Fibroblast of lung (primary cell): Measurements from ENCODE around the gene F3. TPM values are rescaled to one million over a fixed set of nuclear protein-coding genes. Genes with fewer than 3 reads are reported as not detected.

Experiments
- DNase-seq, 2 donors: peaks; one replicate each; pipeline versions ENCODE4 v3.0.0 to v3.0.0-alpha.2; 2010; ENCODE audit warnings: low read depth in 2 of 2
- H2AFZ ChIP-seq: 2 replicates; pipeline ENCODE4 v1.5.1; 2012; ENCODE audit warnings: low read length, control low read depth, inconsistent platforms
- H3K27ac ChIP-seq: 2 replicates; pipeline ENCODE4 v1.5.1; 2011; ENCODE audit warnings: low read length, control low read depth; ENCODE audit not compliant: insufficient read depth
- H3K27me3 ChIP-seq: 2 replicates; pipeline ENCODE4 v1.5.1; 2011; ENCODE audit warnings: mild to moderate bottlenecking, low read length; ENCODE audit not compliant: control insufficient read depth, insufficient read depth
- H3K36me3 ChIP-seq: 2 replicates; pipeline ENCODE4 v1.5.1; 2011; ENCODE audit warnings: low read length; ENCODE audit not compliant: control insufficient read depth, insufficient read depth
- H3K4me1 ChIP-seq: 2 replicates; pipeline ENCODE4 v1.5.1; 2011; ENCODE audit warnings: low read length; ENCODE audit not compliant: control insufficient read depth, insufficient read depth; ENCODE audit errors: extremely low read depth
- H3K4me2 ChIP-seq: 2 replicates; pipeline ENCODE4 v1.5.1; 2011; ENCODE audit warnings: low read length, control low read depth; ENCODE audit not compliant: insufficient read depth; ENCODE audit errors: extremely low read depth
- H3K4me3 ChIP-seq, 4 experiments: fragments of 200-600 bp in 1 of 4; sonication (generic) in 1 of 4; replicated peaks in 1 of 4; 2 replicates each; pipeline ENCODE4 v1.5.1; 2011 to 2016; ENCODE audit warnings: low read length in 4 of 4, low read depth in 3 of 4, mild to moderate bottlenecking in 3 of 4, control low read depth in 2 of 4, inconsistent platforms in 1 of 4, mixed read lengths in 1 of 4; ENCODE audit not compliant: insufficient read depth in 1 of 4; ENCODE audit errors: control extremely low read depth in 1 of 4
- H3K79me2 ChIP-seq: 2 replicates; pipeline ENCODE4 v1.5.1; 2012; ENCODE audit warnings: mild to moderate bottlenecking, low read length, inconsistent platforms; ENCODE audit not compliant: control insufficient read depth, insufficient read depth
- H3K9ac ChIP-seq: 2 replicates; pipeline ENCODE4 v1.5.1; 2011; ENCODE audit warnings: mild to moderate bottlenecking, low read length, control low read depth; ENCODE audit not compliant: insufficient read depth
- H3K9me3 ChIP-seq: 2 replicates; pipeline ENCODE4 v1.5.1; 2012; ENCODE audit warnings: low read depth, low read length; ENCODE audit not compliant: control insufficient read depth, insufficient read depth
- H4K20me1 ChIP-seq: 2 replicates; pipeline ENCODE4 v1.5.1; 2011; ENCODE audit warnings: low read length; ENCODE audit not compliant: control insufficient read depth, insufficient read depth; ENCODE audit errors: extremely low read depth
- EZH2 ChIP-seq: IDR thresholded peaks from 2 replicates; pipeline ENCODE4 v1.5.1; 2012; ENCODE audit warnings: low read length, control low read depth, mild to moderate bottlenecking; ENCODE audit errors: missing control alignments
- polyA plus RNA-seq, 2 donors: library from polyadenylated mRNA; depleted of rRNA in 1 of 2; stranded (reverse) in 1 of 2; unstranded in 1 of 2; fragments of >200 nt; gene quantifications; 2 replicates each; pipeline ENCODE4 v1.2.1, GENCODE V29; 2011 to 2012; ENCODE audit warnings: missing spikeins in 1 of 2
- total RNA-seq: library from RNA; depleted of rRNA; stranded (reverse); fragments of >200 nt; gene quantifications from 2 replicates; pipeline ENCODE4 v1.2.1, GENCODE V29; 2014
- TF ChIP-seq, protein P1 (sequence below), 2 donors: IDR thresholded peaks in 1 of 2; conservative IDR thresholded peaks in 1 of 2; 1 replicate in 1 of 2; 2 replicates in 1 of 2; pipeline ENCODE4 v1.5.1; 2011 to 2012; ENCODE audit warnings: low read length in 2 of 2, control low read depth in 1 of 2, inconsistent platforms in 1 of 2, low read depth in 1 of 2, mild to moderate bottlenecking in 1 of 2

The F3 gene
- total and polyA plus RNA-seq, 2 donors (not counting 1 experiment from before 2014, with no cell fraction given): 234 to 400 TPM

- Histone ChIP-seq H3K27me3 (no peaks in the 10 kb centered on the region), H2AFZ (no peak overlapping the region), H3K9me3 (no peaks in the 10 kb centered on the region), H3K4me2 (no peak overlapping the region), H3K27ac (no peak overlapping the region), H3K4me1 (no peaks in the 10 kb centered on the region), H3K4me3 (no peak overlapping the region), H3K9ac (no peak overlapping the region), H3K79me2 (no peaks in the 10 kb centered on the region), H3K36me3 (no peaks in the 10 kb centered on the region), H4K20me1 (no peaks in the 10 kb centered on the region)
- peak in 1 of 2 donors; percentile 38 for DNase-seq
- no peak for TF ChIP-seq EZH2
- TF ChIP-seq, protein P1, sequence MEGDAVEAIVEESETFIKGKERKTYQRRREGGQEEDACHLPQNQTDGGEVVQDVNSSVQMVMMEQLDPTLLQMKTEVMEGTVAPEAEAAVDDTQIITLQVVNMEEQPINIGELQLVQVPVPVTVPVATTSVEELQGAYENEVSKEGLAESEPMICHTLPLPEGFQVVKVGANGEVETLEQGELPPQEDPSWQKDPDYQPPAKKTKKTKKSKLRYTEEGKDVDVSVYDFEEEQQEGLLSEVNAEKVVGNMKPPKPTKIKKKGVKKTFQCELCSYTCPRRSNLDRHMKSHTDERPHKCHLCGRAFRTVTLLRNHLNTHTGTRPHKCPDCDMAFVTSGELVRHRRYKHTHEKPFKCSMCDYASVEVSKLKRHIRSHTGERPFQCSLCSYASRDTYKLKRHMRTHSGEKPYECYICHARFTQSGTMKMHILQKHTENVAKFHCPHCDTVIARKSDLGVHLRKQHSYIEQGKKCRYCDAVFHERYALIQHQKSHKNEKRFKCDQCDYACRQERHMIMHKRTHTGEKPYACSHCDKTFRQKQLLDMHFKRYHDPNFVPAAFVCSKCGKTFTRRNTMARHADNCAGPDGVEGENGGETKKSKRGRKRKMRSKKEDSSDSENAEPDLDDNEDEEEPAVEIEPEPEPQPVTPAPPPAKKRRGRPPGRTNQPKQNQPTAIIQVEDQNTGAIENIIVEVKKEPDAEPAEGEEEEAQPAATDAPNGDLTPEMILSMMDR (conservative IDR thresholded peaks at IDR 0.05 in 1 of 2, IDR thresholded peaks at IDR 0.05 in 1 of 2; ENCODE audit: low read depth in 1 of 2, low read length in 2 of 2): no peak
Observed at GRCh38 chr1:94552071-94552586, 10.6 kb upstream of the F3 start.

- H3K36me3 ChIP-seq: no peaks in the 10 kb centered on the region
- H3K4me2 ChIP-seq: no peak overlapping the region
- H3K9me3 ChIP-seq: no peaks in the 10 kb centered on the region
- no peak overlapping the region for H3K4me3 ChIP-seq
- no peaks in the 10 kb centered on the region for H3K79me2 ChIP-seq
- H3K9ac ChIP-seq: no peak overlapping the region
- H3K27ac ChIP-seq: no peak overlapping the region
- no peak for TF ChIP-seq EZH2
- TF ChIP-seq, protein P1 (conservative IDR thresholded peaks at IDR 0.05 in 1 of 2, IDR thresholded peaks at IDR 0.05 in 1 of 2; ENCODE audit: low read depth in 1 of 2, low read length in 2 of 2): no peak
- no peaks in the 10 kb centered on the region for H3K27me3 ChIP-seq
- H3K4me1 ChIP-seq: no peaks in the 10 kb centered on the region
- no peak overlapping the region for H2AFZ ChIP-seq
- DNase-seq: no peak
- H4K20me1 ChIP-seq: no peaks in the 10 kb centered on the region
Observed at GRCh38 chr1:94551449-94551848, 9.9 kb upstream of the F3 start.

- Histone ChIP-seq H3K4me1 (no peaks in the 10 kb centered on the region), H3K27me3 (no peaks in the 10 kb centered on the region), H3K9ac (no peak overlapping the region), H4K20me1 (no peaks in the 10 kb centered on the region), H2AFZ (no peak overlapping the region), H3K4me2 (no peak overlapping the region), H3K79me2 (no peaks in the 10 kb centered on the region), H3K27ac (no peak overlapping the region), H3K36me3 (no peaks in the 10 kb centered on the region), H3K4me3 (no peak overlapping the region), H3K9me3 (no peaks in the 10 kb centered on the region)
- no peak for DNase-seq
- TF ChIP-seq, protein P1 (conservative IDR thresholded peaks at IDR 0.05 in 1 of 2, IDR thresholded peaks at IDR 0.05 in 1 of 2; ENCODE audit: low read depth in 1 of 2, low read length in 2 of 2): no peak
- no peak for TF ChIP-seq EZH2
Observed at GRCh38 chr1:94550800-94551241, 9.3 kb upstream of the F3 start.
